Esophagus muscularis mucosa (tissue), 4 donors: ENCODE results near the gene DNLZ. TPM values are rescaled to one million over a fixed set of nuclear protein-coding genes. Genes with fewer than 3 reads are reported as not detected.

Source experiments
- DNase-seq: peaks from one replicate; pipeline ENCODE4 v3.0.0-alpha.2; 2017; ENCODE audit errors: extremely low spot score
- H3K27ac ChIP-seq, 4 donors: fragments of 200-600 bp; sonication (generic); replicated peaks in 1 of 4; 1 replicate in 3 of 4; 2 replicates in 1 of 4; pipeline ENCODE4 v1.5.1; 2016 to 2019; ENCODE audit warnings: mild to moderate bottlenecking in 1 of 4
- H3K27me3 ChIP-seq, 4 donors: fragments of 200-600 bp; sonication (generic); one replicate each; pipeline versions ENCODE4 v1.5.1 to v1.6.0; 2016 to 2019
- H3K36me3 ChIP-seq, 4 donors: fragments of 200-600 bp; sonication (generic); one replicate each; pipeline ENCODE4 v1.5.1; 2016 to 2019
- H3K4me1 ChIP-seq, 4 donors: fragments of 200-600 bp; sonication (generic); one replicate each; pipeline ENCODE4 v1.5.1; 2016 to 2019
- H3K4me3 ChIP-seq, 4 donors: fragments of 200-600 bp; sonication (generic); 1 replicate in 2 of 4; 2 replicates in 2 of 4; pipeline ENCODE4 v1.5.1; 2016 to 2019; ENCODE audit warnings: mild to moderate bottlenecking in 4 of 4, moderate library complexity in 1 of 4
- H3K9me3 ChIP-seq, 4 donors: fragments of 200-600 bp; sonication (generic); 1 replicate in 3 of 4; 2 replicates in 1 of 4; pipeline ENCODE4 v1.5.1; 2016 to 2019
- EP300 ChIP-seq: sonication (generic); formaldehyde crosslinking; IDR thresholded peaks from one replicate; pipeline ENCODE4 v1.6.1; 2017; ENCODE audit warnings: antibody characterized with exemption
- POLR2A ChIP-seq: fragments of 450-650 bp; IDR thresholded peaks from one replicate; pipeline ENCODE4 v1.6.1; 2017; ENCODE audit warnings: antibody characterized with exemption, moderate library complexity, mild to moderate bottlenecking, low read depth
- POLR2AphosphoS5 ChIP-seq, 2 donors: sonication (generic); formaldehyde crosslinking; IDR thresholded peaks; one replicate each; pipeline ENCODE4 v1.6.1; 2017; ENCODE audit warnings: antibody characterized with exemption in 2 of 2
- WGBS: methylation state at CpG from one replicate; pipeline ENCODE4 v1.1.5; 2018; 5-methylcytosine and 5-hydroxymethylcytosine counted together
- intact Hi-C: fragments of 100-400 bp; cut with DNase I; formaldehyde crosslinking; loops from one replicate; pipeline ENCODE4 v1.15.1; 2023
- total RNA-seq, 4 donors: library from RNA; depleted of rRNA; stranded (reverse); fragments of >200 nt; gene quantifications; one replicate each; pipeline versions ENCODE4 v1.1.0 to v1.2.1, GENCODE V29; 2016
- TF ChIP-seq, protein P1 (sequence below), 3 experiments: fragments of 200-600 bp in 2 of 3; fragments of 450-650 bp in 1 of 3; sonication (generic) in 2 of 3; IDR thresholded peaks; one replicate each; pipeline ENCODE4 v1.5.1; 2017 to 2019; ENCODE audit warnings: antibody characterized with exemption in 3 of 3, mild to moderate bottlenecking in 2 of 3, moderate library complexity in 1 of 3

Gene DNLZ
- total RNA-seq, 4 donors from 2014 or later = 29.5 to 41.3 (median 35.8) TPM

DNA sequence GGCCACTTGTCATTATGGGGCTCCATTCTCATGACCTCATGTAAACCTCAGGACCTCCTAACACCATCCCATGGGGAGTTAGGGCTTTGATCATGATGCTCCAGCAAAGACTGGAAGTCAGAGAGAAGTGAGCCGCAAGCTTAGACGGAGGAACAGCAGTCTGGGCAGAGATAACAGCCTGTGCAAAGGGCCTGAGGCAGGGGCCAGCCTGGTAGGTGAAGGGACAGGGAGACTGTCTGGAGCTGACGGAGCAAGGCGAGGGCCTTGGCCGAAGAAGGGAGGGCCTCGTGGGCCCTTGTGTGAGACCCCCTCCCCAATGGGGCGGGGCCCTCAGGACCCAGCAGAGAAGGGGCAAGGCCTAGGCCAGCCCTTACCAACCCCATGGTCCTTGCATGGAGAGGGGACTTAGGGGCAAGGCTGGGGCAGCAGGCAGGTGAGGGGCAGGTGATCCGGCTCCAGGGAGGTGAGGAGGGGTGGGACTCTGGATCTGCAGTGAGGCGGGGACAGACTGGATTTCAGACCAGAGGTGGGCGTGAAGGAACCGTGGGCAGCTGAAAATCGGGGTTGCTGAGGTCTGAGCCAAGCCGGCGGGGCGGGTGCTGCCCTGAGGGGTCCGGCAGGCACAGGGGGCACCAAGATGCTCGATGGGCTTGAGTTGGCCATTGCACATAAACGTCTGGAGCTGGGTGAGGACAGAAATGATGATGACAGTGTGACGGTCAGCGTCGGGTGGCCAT is 18.8 kb downstream of the DNLZ start:
- no peaks in the 10 kb centered on the region for H3K9me3 ChIP-seq
- no peaks in the 10 kb centered on the region for H3K27me3 ChIP-seq
- H3K36me3 ChIP-seq = peaks cover 0 to 29% (median 18%) of the 10 kb centered on the region in 4 donors
- DNase-seq = no peak
- intact Hi-C loops = no loop called here
- WGBS = 78% methylated on average over 21 of the region's 21 CpGs
- H3K4me1 ChIP-seq = peaks cover 37 to 53% (median 41%) of the 10 kb centered on the region in 4 donors
- TF ChIP-seq POLR2A = no peak
- no peak for TF ChIP-seq POLR2AphosphoS5 (IDR thresholded peaks at IDR 0.05)
- TF ChIP-seq, protein P1, sequence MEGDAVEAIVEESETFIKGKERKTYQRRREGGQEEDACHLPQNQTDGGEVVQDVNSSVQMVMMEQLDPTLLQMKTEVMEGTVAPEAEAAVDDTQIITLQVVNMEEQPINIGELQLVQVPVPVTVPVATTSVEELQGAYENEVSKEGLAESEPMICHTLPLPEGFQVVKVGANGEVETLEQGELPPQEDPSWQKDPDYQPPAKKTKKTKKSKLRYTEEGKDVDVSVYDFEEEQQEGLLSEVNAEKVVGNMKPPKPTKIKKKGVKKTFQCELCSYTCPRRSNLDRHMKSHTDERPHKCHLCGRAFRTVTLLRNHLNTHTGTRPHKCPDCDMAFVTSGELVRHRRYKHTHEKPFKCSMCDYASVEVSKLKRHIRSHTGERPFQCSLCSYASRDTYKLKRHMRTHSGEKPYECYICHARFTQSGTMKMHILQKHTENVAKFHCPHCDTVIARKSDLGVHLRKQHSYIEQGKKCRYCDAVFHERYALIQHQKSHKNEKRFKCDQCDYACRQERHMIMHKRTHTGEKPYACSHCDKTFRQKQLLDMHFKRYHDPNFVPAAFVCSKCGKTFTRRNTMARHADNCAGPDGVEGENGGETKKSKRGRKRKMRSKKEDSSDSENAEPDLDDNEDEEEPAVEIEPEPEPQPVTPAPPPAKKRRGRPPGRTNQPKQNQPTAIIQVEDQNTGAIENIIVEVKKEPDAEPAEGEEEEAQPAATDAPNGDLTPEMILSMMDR (IDR thresholded peaks at IDR 0.05) = no peak
- no peak for TF ChIP-seq EP300
- H3K27ac ChIP-seq = peak overlapping the region in 2 of 4 donors; percentile 34 to 50
- no peak overlapping the region for H3K4me3 ChIP-seq

DNA sequence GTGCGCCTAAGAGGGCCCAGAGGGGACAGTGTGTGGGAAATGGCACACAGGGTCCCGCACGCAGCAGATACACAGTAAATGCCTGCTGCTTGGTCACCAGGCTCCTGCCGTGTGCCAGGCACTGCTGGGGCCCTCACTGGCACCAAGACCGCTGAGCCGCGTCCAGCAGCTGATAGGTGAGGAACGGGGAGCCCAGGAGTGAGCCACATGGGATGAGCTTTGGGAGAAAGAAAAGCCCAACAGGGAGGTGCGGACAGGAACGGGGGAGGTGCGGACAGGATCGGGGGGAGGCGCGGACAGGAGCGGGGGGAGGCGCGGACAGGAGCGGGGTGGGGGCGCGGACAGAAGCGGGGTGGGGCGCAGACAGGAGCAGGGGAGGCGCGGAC is 19.7 kb downstream of the DNLZ start:
- no peak for TF ChIP-seq POLR2A
- no peak for TF ChIP-seq EP300
- no peak for TF ChIP-seq POLR2AphosphoS5 (IDR thresholded peaks at IDR 0.05)
- TF ChIP-seq, protein P1 (IDR thresholded peaks at IDR 0.05) = no peak
- WGBS = 91% methylated on average over 24 of the region's 24 CpGs
- peaks cover 41 to 59% (median 46%) of the 10 kb centered on the region in 4 donors for H3K4me1 ChIP-seq
- H3K4me3 ChIP-seq = no peak overlapping the region
- no peaks in the 10 kb centered on the region for H3K9me3 ChIP-seq
- H3K27me3 ChIP-seq = no peaks in the 10 kb centered on the region
- peaks cover 0 to 25% (median 13%) of the 10 kb centered on the region in 4 donors for H3K36me3 ChIP-seq
- H3K27ac ChIP-seq = no peak overlapping the region
- no peak for DNase-seq
- intact Hi-C loops = loop anchor here (2.0 kb wide), 1 partner anchor 19 kb away; the partner anchor contains the start of gene DNLZ

DNA sequence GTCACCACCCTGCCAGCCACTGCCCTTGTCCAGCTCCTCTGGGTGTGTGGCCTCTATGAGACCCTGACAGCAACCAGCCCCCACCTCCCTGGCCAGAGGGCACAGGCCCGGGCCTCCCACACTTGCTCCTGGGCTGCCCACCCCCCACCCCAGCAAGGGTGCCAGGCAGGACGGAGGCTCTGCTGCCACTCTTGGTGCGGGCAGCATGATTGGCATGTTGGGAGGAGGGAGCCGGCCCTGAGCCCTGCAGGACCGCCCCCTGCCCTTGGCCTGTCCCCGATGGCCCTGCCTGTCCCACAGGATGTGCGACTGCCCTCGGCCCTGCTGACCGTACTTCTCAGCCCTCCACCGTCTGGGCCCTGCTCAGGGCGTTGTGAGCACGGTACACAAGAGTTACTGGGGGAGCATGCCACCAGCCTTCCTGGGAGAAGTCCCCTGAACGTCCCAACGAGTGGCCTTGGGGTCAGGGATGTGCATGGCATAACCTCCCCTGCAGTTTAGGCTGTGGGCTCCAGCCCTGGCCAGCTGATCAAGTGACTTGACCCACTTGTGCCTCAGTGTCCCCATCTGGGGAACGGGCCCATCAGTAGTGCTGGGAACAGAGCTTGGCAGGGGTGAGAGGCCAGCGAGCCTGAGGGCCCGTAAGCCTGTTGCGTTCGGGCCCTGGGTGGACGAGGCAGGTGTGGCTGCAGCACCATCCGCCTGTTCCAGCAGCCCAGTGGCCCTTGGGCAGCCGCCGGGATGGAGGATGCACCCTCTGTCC is 20.2 kb downstream of the DNLZ start:
- intact Hi-C loops = loop anchor here (2.0 kb wide), 1 partner anchor 19 kb away; the partner anchor contains the start of gene DNLZ
- 89% methylated on average over 9 of the region's 23 CpGs for WGBS
- no peak for DNase-seq
- Histone ChIP-seq H3K4me1 (peaks cover 41 to 59% (median 46%) of the 10 kb centered on the region in 4 donors), H3K27ac (peak overlapping the region; percentile 8 to 73 (median 66)), H3K27me3 (no peaks in the 10 kb centered on the region), H3K9me3 (no peaks in the 10 kb centered on the region), H3K36me3 (peaks cover 0 to 24% (median 16%) of the 10 kb centered on the region in 4 donors), H3K4me3 (peak overlapping the region; percentile 54 to 61 (median 58))
- TF ChIP-seq, protein P1 (IDR thresholded peaks at IDR 0.05) = no peak

GRCh38 chr9:136342181-136343120 is 21.1 kb downstream of the DNLZ start:
- peaks cover 41 to 59% (median 46%) of the 10 kb centered on the region in 4 donors for H3K4me1 ChIP-seq
- intact Hi-C loops = loop anchor here (2.0 kb wide), 1 partner anchor 20 kb away; the partner anchor contains the start of gene DNLZ
- 26% methylated on average over 13 of the region's 60 CpGs for WGBS
- H3K9me3 ChIP-seq = no peaks in the 10 kb centered on the region
- peak; percentile 94 for DNase-seq
- peaks cover 0 to 33% (median 24%) of the 10 kb centered on the region in 4 donors for H3K36me3 ChIP-seq
- TF ChIP-seq POLR2AphosphoS5 (IDR thresholded peaks at IDR 0.05) = peak; percentile 6 to 34
- TF ChIP-seq EP300 = no peak
- H3K27ac ChIP-seq = peak overlapping the region; percentile 57 to 73 (median 66)
- no peaks in the 10 kb centered on the region for H3K27me3 ChIP-seq
- peak overlapping the region; percentile 54 to 61 (median 58) for H3K4me3 ChIP-seq
